Activated CD8-positive, alpha-beta memory T cell treated with anti-CD3 and anti-CD28 coated beads for 48 hours (primary cell): ENCODE results near the gene COL9A2.

ENCODE experiments used
- DNase-seq, 3 experiments: peaks; one replicate each; pipeline ENCODE4 v3.0.0-alpha.2; 2020; ENCODE audit warnings: low read depth in 2 of 3, low spot score in 2 of 3

The COL9A2 gene

DNA sequence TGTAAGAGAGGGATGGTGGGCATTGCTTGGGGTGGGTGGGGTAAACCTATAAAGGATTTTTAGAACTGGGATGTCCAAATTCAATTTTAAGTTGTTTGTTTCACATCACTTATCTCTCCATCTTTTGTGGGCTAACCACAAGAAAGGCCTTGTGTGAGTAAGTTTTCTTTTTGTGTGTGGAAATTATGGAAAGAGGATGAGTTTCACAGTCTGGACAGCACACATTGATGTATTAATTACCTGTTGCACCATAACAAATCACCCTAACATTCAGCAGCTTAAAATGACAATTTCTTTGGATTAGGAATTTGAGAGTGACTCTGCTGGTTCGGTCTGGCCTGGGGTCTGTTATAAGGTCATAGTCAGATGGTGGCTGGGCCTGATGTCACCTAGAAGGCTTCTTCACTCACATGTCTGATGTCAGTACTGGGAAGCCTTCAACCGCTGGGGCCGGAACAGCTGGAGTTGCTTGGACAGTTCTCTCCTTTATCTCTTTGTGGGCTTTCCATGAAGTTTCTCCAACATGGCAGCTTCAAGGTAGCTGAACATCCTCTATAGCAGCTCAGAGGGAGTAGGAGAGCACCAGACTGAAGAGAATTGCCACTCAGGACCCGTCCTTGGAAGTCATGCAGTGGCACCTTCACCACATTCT lies 2.0 kb upstream of the COL9A2 start:
- DNase-seq, result no peak

DNA sequence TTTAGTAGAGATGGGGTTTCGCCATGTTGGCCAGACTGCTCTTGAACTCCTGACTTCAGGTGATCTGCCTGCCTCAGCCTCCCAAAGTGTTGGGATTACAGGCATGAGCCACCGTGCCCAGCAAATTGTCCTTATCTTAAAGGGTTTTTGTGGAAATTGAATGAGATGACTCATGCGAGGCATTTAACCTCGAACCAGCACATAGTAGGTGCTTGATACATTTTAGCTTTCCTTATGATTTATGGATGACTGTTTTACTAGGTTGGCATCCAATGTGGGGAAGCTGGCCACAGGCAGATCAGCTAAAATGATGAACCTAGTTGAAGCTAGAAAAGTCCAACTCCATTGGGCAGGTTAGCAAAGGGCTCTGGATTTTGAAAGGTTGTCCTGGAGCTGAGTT lies 1.4 kb upstream of the COL9A2 start:
- DNase-seq, result no peak

DNA sequence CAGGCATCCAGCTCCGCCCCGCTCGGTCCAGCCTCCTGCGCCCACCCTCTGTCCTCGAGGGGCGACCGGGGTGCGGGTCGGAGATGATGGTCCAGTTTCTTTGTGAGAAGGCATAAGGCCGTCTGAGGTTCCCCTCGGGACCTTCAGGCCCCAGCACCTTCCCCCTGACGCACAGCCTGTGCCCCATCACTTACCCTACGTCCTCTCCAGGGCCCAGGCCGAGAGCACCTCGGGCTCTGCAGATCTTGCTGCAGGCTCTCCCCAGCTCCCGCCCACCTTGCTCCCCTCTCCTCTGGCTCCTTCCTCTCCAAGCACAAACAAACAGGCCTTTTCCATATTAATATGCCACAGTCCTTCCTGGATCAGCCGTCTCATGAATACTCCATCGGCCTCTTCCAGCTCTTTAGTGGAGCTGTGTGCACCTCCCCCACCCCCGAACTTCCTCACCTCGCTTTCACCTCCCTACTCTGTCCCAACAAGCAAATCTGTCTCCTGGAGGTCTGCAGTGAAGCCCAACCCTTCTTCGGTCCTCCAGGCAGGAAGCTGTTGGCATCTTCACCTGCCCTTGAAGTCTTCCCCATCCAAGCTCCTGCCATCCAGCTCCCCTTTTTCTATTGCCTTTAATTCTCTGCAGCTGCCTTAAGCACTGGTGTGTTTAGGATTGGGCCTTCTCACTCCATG lies 448 bp upstream of the COL9A2 start:
- no peak for DNase-seq

DNA sequence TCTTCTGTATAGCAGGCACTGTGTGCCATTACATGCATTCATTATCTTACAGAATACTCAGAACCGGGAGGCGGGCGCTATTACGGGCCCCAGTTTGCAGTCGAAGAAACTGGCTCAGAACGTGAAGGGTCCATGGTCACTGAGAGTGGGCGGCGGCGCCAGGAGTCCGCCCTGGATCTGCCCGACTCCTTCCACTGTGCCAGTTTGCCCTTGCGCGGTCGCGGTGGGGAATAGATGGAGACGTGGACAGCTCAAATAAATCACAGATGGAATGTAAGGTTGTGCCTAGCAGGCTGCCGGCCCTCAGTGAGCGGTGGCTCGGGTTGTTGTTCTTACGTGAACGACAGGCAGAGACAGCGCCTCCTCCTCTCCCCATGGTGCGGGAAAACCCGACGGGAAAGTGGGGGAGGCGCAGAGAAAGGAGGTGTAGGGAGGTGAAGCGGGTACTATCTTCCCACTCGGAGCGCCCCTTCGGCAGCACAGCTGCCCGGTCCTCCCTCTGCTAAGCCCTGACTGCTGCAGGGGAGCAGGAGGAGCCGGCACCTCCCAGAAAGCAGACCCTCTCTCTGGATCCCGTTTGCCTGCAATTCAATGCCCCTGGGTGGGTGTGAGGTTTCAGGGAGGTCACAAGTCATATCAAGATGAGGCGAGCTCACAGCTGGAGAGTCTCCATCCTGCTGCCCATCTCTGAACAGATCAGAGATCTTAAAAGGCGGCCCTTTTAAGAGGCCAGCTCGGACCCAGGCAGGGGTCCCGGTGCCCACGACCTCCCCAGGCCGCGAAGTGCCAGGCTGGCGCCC lies 1.1 kb downstream of the COL9A2 start:
- peak in 1 of 3 experiments; percentile 25 for DNase-seq

DNA sequence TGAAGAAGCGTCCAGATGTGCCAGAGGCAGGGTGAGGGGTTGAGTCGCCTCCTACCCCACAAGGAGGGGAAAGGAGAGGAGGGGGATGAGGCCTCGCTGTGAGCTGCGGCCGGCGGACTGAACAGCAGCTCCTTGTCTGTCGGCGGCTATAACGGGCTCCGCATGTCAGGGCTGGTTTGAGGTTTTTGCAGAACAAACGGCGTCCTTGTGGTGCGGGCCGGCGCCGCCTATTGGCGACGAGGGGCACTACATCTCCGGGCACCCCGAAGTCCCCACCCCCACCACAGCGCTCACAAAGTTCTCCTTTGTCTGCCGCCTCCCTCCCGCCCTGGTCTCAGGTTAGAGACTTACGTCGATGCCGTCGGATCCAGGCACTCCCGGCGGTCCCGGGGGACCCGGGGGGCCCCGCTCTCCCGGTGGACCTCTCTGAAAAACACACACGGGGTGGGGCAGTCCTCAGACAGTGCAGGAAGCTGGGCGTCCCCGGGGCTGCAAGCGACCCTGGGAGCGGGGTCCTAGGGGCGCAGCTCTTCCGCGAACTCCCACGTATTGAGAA lies 1.8 kb downstream of the COL9A2 start:
- DNase-seq, result peak; percentile 69 to 84 (median 78)

DNA sequence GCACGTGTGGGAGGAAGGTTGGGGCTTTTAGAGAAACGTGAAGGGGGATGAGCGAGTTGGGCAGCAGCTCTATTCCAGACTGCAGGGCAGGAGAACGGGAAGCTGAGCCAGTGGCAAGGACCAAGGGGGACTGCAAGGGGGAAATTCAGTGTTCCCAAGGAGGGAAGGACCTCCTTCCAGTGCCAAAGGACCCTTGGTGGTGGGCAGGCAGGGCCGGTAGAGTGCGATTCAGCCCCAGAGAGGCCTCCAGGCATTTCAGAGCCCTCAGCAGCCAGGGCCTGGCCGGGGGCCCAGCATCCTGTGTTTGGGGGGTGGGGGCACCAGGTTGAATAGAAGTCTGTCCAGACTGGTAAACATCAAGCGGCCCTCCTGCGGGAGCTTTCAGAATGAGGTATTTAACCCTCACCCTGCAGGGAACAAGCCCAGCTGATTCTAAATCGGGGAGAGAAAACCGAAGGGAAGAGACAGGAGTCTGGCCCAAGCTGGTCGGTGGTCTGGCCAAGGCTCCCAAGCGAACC lies 2.3 kb downstream of the COL9A2 start:
- no peak for DNase-seq

DNA sequence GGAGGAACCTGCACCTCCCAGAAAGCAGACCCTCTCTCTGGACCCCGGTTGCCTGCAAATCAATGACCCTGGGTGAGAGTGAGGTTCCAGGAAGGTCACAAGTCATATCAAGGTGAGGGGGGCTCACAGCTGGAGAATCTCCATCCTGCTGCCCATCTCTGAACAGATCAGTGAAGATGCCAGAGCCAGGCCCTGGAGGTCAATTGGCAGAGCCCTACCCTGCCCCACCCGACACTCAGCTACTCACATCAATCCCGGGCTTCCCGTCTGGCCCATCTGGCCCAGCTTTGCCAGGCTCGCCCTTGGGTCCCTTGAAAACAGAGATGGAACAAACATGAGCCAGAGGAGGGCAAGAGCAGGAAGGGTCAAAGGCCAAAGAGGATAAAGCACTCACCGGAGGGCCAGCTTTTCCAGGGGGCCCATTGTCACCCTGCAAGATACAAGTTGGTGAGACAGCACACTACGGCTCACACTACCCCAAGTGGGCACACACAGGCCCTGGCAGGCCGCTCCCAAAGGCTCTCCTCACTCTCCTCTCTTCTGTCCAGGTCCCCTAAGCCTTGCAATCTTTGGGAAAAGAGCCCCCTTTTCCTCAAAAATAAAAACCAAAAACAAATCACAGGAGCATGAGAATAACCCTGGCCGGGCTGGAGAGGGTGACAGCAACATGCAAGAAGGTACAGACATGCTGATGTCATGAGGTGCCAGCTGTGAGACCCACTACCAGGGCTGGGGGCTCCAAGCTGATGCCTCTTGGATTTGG lies 2.9 kb downstream of the COL9A2 start:
- DNase-seq, result no peak

DNA sequence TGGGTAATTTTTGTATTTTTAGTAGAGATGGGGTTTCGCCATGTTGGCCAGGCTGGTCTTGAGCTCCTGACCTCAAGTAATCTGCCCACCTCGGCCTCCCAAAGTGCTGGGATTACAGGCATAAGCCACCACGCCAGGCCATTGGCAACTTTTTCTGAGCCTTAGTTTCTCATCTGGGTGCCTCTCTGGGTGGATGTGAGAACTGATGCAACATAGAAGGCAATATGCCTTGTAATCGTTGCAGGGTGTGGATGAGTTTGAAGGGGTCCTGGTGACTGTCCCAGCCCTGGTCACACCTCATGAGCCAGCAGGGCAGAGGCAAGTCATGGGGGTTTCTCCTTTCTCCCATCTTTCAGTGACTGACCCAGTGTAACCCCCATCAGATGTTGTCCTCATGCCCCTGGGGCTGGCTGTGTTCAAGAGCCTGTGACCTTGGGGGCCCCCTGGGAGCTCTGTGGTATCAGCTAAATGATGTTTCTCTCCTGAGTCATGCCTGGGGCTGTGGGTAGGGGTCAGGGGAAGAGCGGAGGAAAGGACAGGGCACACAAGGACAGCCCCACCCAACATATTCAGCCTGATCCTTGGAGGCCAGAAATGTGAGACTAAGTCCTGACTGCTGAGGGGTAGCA lies 3.6 kb downstream of the COL9A2 start:
- no peak for DNase-seq

DNA sequence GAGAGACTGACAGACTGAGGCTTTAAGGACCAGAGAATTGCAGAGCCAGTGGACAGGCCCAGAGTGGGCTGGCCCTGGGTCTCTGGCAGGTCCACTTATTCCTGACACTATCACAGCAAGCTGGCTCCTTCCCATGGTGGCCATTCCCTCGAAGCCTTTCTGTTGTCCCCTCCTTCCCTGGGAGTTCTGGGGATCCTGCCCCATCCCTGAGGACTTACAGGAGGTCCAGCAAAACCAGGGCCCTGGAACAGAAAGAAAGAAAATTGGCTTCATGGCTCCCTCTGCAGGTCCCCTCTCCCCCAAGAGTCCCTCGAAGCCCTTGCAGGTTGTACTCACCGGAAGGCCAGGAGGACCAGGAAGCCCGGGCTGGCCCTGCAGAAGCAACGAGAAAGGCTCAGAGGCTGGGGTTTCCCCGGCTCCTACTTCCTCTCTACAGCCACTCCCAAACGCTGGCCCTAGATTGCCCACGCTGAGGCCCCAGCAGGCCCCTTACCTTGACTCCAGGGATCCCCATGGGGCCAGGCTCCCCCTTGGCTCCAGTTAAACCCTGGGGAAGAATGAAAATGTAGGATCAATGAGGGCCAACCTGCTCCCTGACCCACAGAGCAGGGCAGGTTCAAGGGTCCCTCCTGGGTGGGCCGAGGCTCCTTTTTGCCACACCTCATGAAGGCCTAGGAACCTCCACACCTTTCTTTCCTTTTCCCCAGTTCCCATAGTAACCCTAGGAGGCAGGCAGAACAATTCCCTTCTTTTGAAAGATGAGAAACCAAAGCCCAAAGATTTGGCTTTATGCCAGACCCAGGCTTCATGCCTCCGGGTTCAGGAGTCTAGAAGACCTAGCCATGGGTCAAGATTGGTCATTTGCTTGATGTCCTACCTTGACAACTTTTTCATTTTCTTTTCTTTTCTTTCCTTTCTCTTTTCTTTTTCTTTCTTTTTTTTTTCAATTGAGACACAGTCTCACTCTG lies 4.6 kb downstream of the COL9A2 start:
- DNase-seq, result no peak

DNA sequence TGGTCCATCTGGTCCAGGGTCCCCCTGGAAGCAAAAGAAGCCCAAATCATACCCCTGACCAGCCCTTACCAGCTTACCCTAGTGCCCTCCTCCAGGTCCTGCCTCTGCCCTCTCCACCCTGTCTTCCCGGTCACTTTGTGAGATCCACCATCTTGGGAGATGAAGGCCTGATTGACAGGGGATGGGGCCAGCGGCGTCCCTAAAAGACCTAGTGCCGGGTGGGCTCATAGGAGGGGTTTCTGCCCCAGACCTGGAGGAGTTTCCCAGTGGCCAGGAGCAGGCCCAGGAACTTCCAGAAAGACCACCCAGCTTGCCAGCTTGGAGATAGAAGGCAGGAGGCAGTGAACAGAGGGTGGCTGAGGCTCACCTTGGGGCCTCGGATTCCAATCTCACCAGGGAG lies 5.4 kb downstream of the COL9A2 start:
- DNase-seq, result no peak

DNA sequence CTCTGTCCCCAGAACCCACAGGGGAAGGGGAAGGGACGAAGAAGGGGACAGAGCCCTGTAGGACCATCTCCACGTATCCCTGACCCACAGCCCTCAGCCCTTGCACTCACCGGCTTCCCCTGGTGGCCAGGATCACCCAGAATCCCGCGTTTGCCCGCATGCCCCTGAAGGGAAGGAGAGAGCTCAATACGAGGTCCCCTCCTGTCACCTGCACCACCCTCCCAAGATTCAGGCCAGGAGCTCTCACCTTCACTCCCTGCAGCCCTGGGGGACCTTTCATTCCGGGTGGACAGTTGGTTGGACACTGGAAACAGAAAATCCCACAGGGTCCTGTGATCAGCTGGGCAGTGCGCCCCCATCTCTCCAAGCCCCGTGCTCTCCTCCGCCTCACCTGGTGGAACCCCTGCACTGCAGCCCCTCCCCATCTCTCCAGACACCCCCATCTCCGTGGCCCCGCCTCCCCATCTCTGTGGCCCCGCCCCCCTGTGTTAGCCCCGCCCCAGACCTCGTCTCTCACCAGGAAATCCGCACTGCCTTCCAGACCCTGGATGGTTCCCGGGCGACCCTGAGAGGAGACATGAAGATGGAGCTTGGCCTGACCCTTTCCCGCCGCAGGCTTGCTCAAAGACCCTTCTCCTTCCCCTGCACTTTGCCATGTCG lies 6.0 kb downstream of the COL9A2 start:
- DNase-seq, result no peak

DNA sequence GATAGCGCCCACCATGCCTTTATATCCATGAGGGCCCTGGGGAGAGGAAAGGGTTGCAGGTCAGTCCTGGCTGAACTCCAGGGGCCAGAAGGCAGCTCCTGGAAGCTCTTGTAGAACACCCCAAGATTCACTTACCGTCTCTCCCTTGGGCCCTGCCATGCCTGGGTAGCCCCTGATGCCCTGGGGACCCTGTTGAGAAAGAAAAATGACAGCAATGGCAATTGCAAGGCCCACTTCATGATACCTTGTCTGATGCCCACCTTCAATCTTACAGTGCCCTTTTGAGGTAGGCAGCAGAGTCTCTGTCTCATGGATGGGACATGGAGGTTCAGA lies 7.0 kb downstream of the COL9A2 start:
- DNase-seq, result no peak

DNA sequence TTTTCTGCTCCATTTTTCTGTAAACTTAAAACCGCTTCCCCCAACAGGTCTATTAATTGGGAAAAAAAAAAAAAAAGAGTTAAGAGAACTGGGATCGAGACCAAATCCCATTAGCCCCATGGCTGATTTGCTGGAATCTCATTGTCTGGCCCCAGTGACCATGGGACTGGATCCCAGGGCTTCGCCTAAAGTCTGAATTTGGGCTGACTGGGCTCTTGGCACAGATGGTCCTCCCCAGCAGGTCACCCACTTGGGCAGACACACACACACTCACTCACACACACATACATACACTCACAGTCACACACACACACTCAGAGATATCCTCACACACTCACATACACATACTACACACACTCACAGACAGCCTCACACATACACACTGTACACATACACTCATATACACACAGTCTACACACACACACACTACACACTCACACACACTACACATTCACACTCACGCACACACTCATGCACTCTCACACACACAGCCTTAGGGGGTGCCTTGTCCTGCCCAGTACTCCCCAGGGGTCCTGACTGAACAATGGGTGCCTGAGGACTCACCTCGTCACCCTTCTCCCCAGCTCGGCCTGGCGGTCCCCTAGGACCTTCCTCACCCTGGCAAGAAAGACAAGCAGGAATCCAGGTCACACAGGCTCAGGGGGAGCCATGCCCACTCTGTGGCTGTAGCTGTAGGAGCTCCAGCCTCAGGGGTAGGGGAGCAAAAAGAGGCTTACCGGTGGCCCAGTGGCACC lies 7.5 kb downstream of the COL9A2 start:
- no peak for DNase-seq

DNA sequence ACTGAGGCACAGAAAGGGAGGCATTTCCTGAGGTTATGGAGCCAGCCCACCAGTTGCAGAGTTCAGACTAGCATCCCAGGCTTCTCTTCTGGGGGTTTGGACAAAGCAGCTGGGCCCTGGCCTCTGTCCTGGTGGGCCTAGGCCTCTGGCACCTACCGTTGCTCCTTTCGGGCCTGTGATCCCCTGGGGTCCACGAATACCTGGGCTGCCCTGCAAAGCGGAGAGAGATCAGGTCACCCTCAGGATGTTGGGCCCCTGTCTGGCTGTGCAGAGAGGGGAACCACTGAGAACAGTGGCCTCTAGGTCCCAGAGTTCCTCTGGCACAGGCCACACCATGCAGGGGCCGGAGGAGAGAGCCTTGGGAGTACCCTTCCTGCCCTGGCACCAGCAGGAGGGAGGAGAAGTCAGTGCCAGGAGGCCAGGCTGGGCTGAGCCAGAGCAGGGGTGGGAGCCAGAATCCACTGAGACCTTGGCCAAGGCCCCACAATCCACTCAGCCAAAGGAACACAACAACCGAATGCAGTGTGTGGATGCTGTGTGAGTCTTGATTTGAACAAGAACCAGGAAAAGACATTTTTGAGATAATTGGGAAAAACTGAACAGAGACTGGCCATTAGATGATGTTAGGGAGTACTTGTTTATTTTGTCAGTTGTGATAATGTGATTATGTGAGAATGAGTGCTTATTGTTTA lies 8.9 kb downstream of the COL9A2 start:
- no peak for DNase-seq

DNA sequence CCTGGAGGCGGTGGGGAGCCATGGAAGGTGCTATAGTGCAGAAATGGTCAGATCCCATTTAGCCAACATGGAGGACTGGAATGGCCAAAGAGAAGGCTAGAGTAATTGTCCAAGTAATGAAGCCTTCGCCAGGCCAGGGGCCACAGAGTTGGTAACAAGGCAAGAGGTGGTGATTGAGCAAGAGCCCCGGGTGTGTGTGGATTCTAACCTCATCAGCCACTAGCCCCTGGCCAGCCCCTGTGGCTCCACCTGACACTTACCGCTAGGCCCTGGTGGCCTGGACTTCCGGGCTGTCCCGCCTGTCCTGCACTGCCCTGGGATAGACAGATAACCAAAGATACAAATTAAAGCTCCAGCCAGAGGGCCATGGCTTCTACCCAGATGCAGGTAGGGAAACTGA lies 9.9 kb downstream of the COL9A2 start:
- no peak for DNase-seq

DNA sequence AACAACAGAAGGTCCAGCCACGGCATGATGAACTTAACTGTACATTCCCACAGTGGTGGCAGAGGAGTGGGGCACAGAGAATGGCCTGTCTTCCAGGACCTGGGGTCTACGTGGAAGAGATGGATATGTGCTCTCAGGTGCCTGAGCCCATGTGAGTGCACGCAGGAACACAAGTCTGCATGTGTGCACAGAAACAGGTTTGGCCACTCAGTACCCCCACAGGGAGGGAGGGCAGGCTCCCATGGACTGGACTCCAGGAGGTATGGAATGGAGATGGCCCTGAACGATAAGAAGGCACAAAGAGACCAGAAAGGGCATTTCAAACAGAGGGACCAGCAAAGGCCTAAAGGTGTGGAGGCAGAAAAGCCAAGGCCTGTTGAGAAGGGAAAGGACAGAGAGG lies 10.8 kb downstream of the COL9A2 start:
- no peak for DNase-seq

DNA sequence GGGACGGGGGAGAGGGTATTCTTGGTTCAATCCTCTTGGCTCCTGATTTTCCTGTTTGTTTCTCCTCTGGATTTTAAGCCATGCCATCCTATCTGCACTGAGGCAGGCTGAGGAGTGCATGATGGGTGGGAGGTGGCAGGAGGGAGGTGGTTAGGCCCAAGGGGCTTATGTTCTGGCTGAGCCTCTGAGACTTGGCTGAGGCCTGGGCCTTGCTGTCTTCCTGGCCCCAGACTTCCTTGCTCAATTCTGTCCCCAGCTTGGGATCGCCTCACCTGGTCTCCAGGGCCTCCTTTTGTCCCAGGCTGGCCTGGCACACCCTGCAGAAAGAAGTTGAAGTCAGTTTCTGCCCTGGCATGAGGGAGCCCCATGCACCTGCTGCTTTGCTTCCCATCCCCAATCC lies 11.2 kb downstream of the COL9A2 start:
- no peak for DNase-seq

DNA sequence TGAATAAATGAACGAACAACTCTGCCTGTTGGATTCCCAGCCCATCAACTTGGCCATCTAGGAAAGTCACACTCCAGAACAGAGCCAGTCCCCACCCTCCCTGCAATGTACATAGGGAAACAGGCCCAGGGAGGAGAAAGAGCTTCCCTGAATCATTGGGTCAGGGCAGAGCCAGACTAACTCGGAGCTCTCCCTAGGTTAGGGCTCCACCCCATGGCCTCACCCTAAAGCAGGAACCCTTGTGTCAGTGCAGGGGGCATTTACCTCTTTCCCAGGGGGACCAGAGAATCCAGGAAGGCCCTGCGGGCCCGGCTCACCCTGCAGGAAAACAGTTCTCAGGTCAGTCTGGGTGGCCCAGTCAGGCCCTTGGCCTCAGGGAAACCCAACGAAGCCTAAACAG lies 11.6 kb downstream of the COL9A2 start:
- DNase-seq, result no peak
